Activated T-helper 1 cell treated with Interleukin-2 at 50 U/mL for 16 hours (primary cell): ENCODE results near the gene GPM6B.
A peak's percentile ranks its signal among the peaks of the same experiment; 100 is the strongest.

Source experiments
- DNase-seq: peaks from one replicate; pipeline ENCODE4 v3.0.0-alpha.2; 2020; ENCODE audit warnings: low read depth

The GPM6B gene

GRCh38 chrX:13724878-13725277 is 92.0 kb downstream of the GPM6B start:
- peak; percentile 23 for DNase-seq

GRCh38 chrX:13721819-13722519 is 94.9 kb downstream of the GPM6B start:
- DNase-seq, result no peak

- DNase-seq, result no peak
These were observed 95.5 kb downstream of the GPM6B start for GRCh38 chrX:13721371-13721770.
